MCF 10A (cell line): ENCODE measurements around the gene SNAP91. TPM values are rescaled to one million over a fixed set of nuclear protein-coding genes. Genes with fewer than 3 reads are reported as not detected.
A peak's percentile ranks its signal among the peaks of the same experiment; 100 is the strongest.

Experiments
- BruUV-seq: library from RNA; stranded (reverse); fragments of 400-500 nt; replicated peaks from 2 replicates; lab custom pipeline; 2021; lab: Mats Ljungman, UMichigan
- CTCF ChIA-PET: fragments of 300-600 bp; sonication (Branson Sonifier 250); formaldehyde crosslinking; extraction: SDS; loops from one replicate; lab custom pipeline; 2021; ENCODE audit warnings: antibody characterized with exemption, inconsistent platforms; lab: Yijun Ruan, JAX
- POLR2A ChIA-PET: fragments of 300-600, 350-650 bp; sonication (Branson Sonifier 250); formaldehyde crosslinking; extraction: SDS; loops from one replicate; lab custom pipeline; 2020; ENCODE audit warnings: antibody characterized with exemption, inconsistent platforms; lab: Yijun Ruan, JAX
- DNase-seq: peaks from one replicate; pipeline ENCODE4 v3.0.0-alpha.2; 2018; ENCODE audit not compliant: unreplicated experiment
- H3K27ac Mint-ChIP-seq: one replicate; pipeline ENCODE4 v1.8.0; 2022; ENCODE audit warnings: mild to moderate bottlenecking, low read depth, mixed read lengths; ENCODE audit not compliant: unreplicated experiment
- H3K27me3 Mint-ChIP-seq: one replicate; pipeline ENCODE4 v1.8.0; 2022; ENCODE audit warnings: mixed read lengths; ENCODE audit not compliant: insufficient read depth, unreplicated experiment
- H3K36me3 Mint-ChIP-seq: one replicate; pipeline ENCODE4 v1.8.0; 2022; ENCODE audit warnings: mild to moderate bottlenecking, moderate library complexity, mixed read lengths; ENCODE audit not compliant: insufficient read depth, unreplicated experiment
- H3K4me1 Mint-ChIP-seq: one replicate; pipeline ENCODE4 v1.8.0; 2022; ENCODE audit warnings: mixed read lengths; ENCODE audit not compliant: insufficient read depth, unreplicated experiment
- H3K4me3 Mint-ChIP-seq: one replicate; pipeline ENCODE4 v1.8.0; 2022; ENCODE audit warnings: mild to moderate bottlenecking, moderate library complexity, mixed read lengths; ENCODE audit not compliant: unreplicated experiment
- H3K9me3 Mint-ChIP-seq: one replicate; pipeline ENCODE4 v1.8.0; 2022; ENCODE audit warnings: mixed read lengths; ENCODE audit not compliant: unreplicated experiment
- CTCF ChIP-seq: fragments of 200-600 bp; IDR thresholded peaks from one replicate; pipeline ENCODE4 v1.8.0; 2022; ENCODE audit warnings: antibody characterized with exemption, mild to moderate bottlenecking; ENCODE audit not compliant: unreplicated experiment
- intact Hi-C: fragments of 100-400 bp; cut with micrococcal nuclease; formaldehyde crosslinking; loops from 2 replicates; pipeline ENCODE4 v1.14.1; 2022
- total RNA-seq: library from RNA; stranded (reverse); gene quantifications from 2 replicates; pipeline ENCODE4 v1.2.3, GENCODE V29; 2022

Gene SNAP91
- total RNA-seq, 1 experiment from 2014 or later = not detected

GRCh38 chr6:83615025-83615999 lies 93.6 kb downstream of the SNAP91 start:
- H3K27ac Mint-ChIP-seq = no peak overlapping the region
- H3K36me3 Mint-ChIP-seq = no peaks in the 10 kb centered on the region
- no TSS peak for BruUV-seq
- H3K27me3 Mint-ChIP-seq = peaks cover 63% of the 10 kb centered on the region
- POLR2A ChIA-PET = interaction anchor here (0.6 to 1.2 kb wide), 3 partner anchors 32 to 244 kb away, joined by 3 to 8 read pairs (median 4); partner anchors contain the start of gene CYB5R4
- peak; percentile 55 for DNase-seq
- no peak overlapping the region for H3K4me3 Mint-ChIP-seq
- intact Hi-C loops = loop anchor here (1.0 to 10.0 kb wide), 3 partner anchors 190 to 606 kb away; no protein-coding TSS in a partner anchor
- H3K4me1 Mint-ChIP-seq = no peaks in the 10 kb centered on the region
- TF ChIP-seq CTCF = peak; percentile 55
- H3K9me3 Mint-ChIP-seq = no peaks in the 10 kb centered on the region
- CTCF ChIA-PET = interaction anchor here (0.6 to 2.1 kb wide), 40 partner anchors 8 to 612 kb away, joined by 3 to 17 read pairs (median 4); partner anchors contain the start of genes CEP162 and CYB5R4

GRCh38 chr6:83613378-83613777 lies 95.5 kb downstream of the SNAP91 start:
- DNase-seq = no peak
- POLR2A ChIA-PET = interaction anchor here (0.6 kb wide), 1 partner anchor 1714 kb away, joined by 3 read pairs; no protein-coding TSS in a partner anchor
- Mint-ChIP-seq H3K4me1 (no peaks in the 10 kb centered on the region), H3K9me3 (no peaks in the 10 kb centered on the region), H3K27ac (no peak overlapping the region), H3K36me3 (no peaks in the 10 kb centered on the region), H3K4me3 (no peak overlapping the region), H3K27me3 (peaks cover 77% of the 10 kb centered on the region)
- BruUV-seq = no TSS peak
- TF ChIP-seq CTCF = no peak
- CTCF ChIA-PET = no interaction called here
- intact Hi-C loops = loop anchor here (10.0 kb wide), 1 partner anchor 271 kb away; no protein-coding TSS in a partner anchor

- no peaks in the 10 kb centered on the region for H3K4me1 Mint-ChIP-seq
- peaks cover 62% of the 10 kb centered on the region for H3K27me3 Mint-ChIP-seq
- ChIA-PET POLR2A (interaction anchor here (0.6 kb wide), 1 partner anchor 258 kb away, joined by 3 read pairs; no protein-coding TSS in a partner anchor), CTCF (no interaction called here)
- BruUV-seq = no TSS peak
- no peak for TF ChIP-seq CTCF
- H3K27ac Mint-ChIP-seq = no peak overlapping the region
- no peaks in the 10 kb centered on the region for H3K9me3 Mint-ChIP-seq
- no peaks in the 10 kb centered on the region for H3K36me3 Mint-ChIP-seq
- no peak overlapping the region for H3K4me3 Mint-ChIP-seq
- DNase-seq = no peak
- intact Hi-C loops = no loop called here
These were observed 99.7 kb downstream of the SNAP91 start for GRCh38 chr6:83609248-83609647.

- POLR2A ChIA-PET = no interaction called here
These were observed 103.4 kb downstream of the SNAP91 start for GRCh38 chr6:83605517-83605916.

More at GRCh38 chr6:83605517-83605916, 103.4 kb downstream of the SNAP91 start:
- Mint-ChIP-seq H3K9me3 (no peaks in the 10 kb centered on the region), H3K27ac (no peak overlapping the region), H3K4me3 (no peak overlapping the region), H3K36me3 (no peaks in the 10 kb centered on the region), H3K4me1 (no peaks in the 10 kb centered on the region), H3K27me3 (peaks cover 33% of the 10 kb centered on the region)
- DNase-seq = no peak
- intact Hi-C loops = no loop called here
- TF ChIP-seq CTCF = no peak
- CTCF ChIA-PET = no interaction called here
- no TSS peak for BruUV-seq
